ENCODE results near the gene DLST. TPM values are rescaled to one million over a fixed set of nuclear protein-coding genes. Genes with fewer than 3 reads are reported as not detected.

DLST gene
- total and polyA plus RNA-seq, 2 of the 4 experiments (the other 2 are of a cell fraction) = 58.6 to 119 TPM

DNA sequence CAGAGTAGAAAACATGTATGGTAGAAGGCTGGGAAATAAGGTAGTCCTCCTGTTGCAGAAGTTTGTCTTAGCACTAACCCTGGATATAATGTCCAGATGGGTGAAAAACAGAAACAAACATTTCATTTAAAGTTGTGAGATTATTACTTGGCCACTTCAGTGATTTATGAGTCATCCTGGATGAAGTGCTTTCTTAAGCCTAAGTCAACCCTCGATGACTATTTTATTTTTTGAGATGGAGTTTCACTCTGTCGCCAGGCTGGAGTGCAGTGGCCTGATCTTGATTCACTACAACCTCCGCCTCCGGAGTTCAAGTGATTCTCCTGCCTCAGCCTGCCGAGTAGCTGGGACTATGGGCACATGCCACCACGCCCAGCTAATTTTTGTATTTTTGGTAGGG lies 10.2 kb downstream of the DLST start:
- Histone ChIP-seq H2AK9ac (replicated peaks; ENCODE audit: low read depth, low read length, poor library complexity) (no peak overlapping the region), H2BK120ac (ENCODE audit: low read depth, low read length) (no peak overlapping the region), H3K79me1 (ENCODE audit: low read depth in 1 of 2, low read length in 2 of 2) (peaks cover 40 to 76% of the 10 kb centered on the region in 2 experiments), H3K56ac (ENCODE audit: extremely low read depth, insufficient read depth, low read length) (no peak overlapping the region), H4K91ac (ENCODE audit: insufficient read depth, low read depth, low read length) (no peak overlapping the region), H3K9me1 (ENCODE audit: insufficient read depth, low read length) (peaks cover 2% of the 10 kb centered on the region; the same call in 1 of the 2 replicates), H4K20me1 (ENCODE audit: insufficient read depth, low read length) (peaks cover 26% of the 10 kb centered on the region), H3K27me3 (ENCODE audit: control insufficient read depth, insufficient read depth, low read length) (no peaks in the 10 kb centered on the region), H3K14ac (replicated peaks; ENCODE audit: low read depth, low read length) (no peak overlapping the region), H3K9me3 (ENCODE audit: control insufficient read depth, insufficient read depth, low read length) (no peaks in the 10 kb centered on the region), H3K36me3 (ENCODE audit: control insufficient read depth, insufficient read depth, low read length) (peaks cover 60% of the 10 kb centered on the region), H3K4me2 (ENCODE audit: low read depth, low read length) (no peak overlapping the region), H3K23ac (ENCODE audit: low read depth, low read length) (no peak overlapping the region), H3K27ac (ENCODE audit: insufficient read depth, low read length) (no peak overlapping the region), H2BK15ac (ENCODE audit: low read depth, low read length) (no peak overlapping the region), H2AK5ac (ENCODE audit: low read depth, low read length) (no peak overlapping the region), H3K18ac (ENCODE audit: low read depth, low read length) (no peak overlapping the region), H2BK5ac (ENCODE audit: low read depth, low read length, poor library complexity, severe bottlenecking) (no peak overlapping the region), H2BK20ac (ENCODE audit: low read depth, low read length) (no peak overlapping the region), H2AFZ (replicated peaks; ENCODE audit: low read length, poor library complexity) (no peak overlapping the region), H4K5ac (ENCODE audit: low read depth, low read length) (no peak overlapping the region), H3K4me1 (ENCODE audit: control insufficient read depth, insufficient read depth, low read length) (peaks cover 8% of the 10 kb centered on the region), H3K9ac (ENCODE audit: low read depth, low read length) (no peak overlapping the region), H3K4ac (ENCODE audit: low read depth, low read length) (no peak overlapping the region), H3K4me3 (ENCODE audit: insufficient read depth, low read depth, low read length) (no peak overlapping the region), H4K8ac (ENCODE audit: low read depth in 2 of 2, low read length in 2 of 2) (no peak overlapping the region)
- in situ Hi-C loops (cut with MboI; ENCODE audit: low sequenced_read_pairs) = no loop called here
- no TSS peak for BruUV-seq (replicated peaks)
- no CpG with 5 or more reads among the region's 6 CpGs for WGBS, 2 experiments (ENCODE audit: extremely low coverage in 2 of 2, insufficient read length in 1 of 2)
- peak; percentile 49 for DNase-seq
- POLR2A ChIA-PET (ENCODE audit: unreplicated experiment) = no interaction called here
- dilution Hi-C loops (cut with HindIII; ENCODE audit: low sequenced_read_pairs, unreplicated experiment) = no loop called here
- TF ChIP-seq MAZ (IDR thresholded peaks at IDR 0.05; ENCODE audit: borderline replicate concordance, low read depth, low read length) (no peak), CHD1 (IDR thresholded peaks at IDR 0.05; ENCODE audit: low read depth, low read length) (no peak), RCOR1 (IDR thresholded peaks at IDR 0.05; ENCODE audit: insufficient replicate concordance, low read length) (no peak), MAFK (IDR thresholded peaks at IDR 0.05; ENCODE audit: low read depth, low read length) (no peak), BHLHE40 (IDR thresholded peaks at IDR 0.05; ENCODE audit: low read depth, low read length) (no peak), FOS (IDR thresholded peaks at IDR 0.05; ENCODE audit: low read depth, low read length) (no peak), CEBPB (IDR thresholded peaks at IDR 0.05; ENCODE audit: low read depth, low read length) (no peak), POLR2A (IDR thresholded peaks at IDR 0.05; ENCODE audit: low read depth, low read length) (no peak), SMC3 (IDR thresholded peaks at IDR 0.05; ENCODE audit: low read depth, low read length) (no peak), RAD21 (IDR thresholded peaks at IDR 0.05; ENCODE audit: low read length) (no peak)
- TF ChIP-seq, protein P1, sequence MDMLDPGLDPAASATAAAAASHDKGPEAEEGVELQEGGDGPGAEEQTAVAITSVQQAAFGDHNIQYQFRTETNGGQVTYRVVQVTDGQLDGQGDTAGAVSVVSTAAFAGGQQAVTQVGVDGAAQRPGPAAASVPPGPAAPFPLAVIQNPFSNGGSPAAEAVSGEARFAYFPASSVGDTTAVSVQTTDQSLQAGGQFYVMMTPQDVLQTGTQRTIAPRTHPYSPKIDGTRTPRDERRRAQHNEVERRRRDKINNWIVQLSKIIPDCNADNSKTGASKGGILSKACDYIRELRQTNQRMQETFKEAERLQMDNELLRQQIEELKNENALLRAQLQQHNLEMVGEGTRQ (IDR thresholded peaks at IDR 0.05; ENCODE audit: low read depth, low read length) = no peak
- TF ChIP-seq, protein P2, sequence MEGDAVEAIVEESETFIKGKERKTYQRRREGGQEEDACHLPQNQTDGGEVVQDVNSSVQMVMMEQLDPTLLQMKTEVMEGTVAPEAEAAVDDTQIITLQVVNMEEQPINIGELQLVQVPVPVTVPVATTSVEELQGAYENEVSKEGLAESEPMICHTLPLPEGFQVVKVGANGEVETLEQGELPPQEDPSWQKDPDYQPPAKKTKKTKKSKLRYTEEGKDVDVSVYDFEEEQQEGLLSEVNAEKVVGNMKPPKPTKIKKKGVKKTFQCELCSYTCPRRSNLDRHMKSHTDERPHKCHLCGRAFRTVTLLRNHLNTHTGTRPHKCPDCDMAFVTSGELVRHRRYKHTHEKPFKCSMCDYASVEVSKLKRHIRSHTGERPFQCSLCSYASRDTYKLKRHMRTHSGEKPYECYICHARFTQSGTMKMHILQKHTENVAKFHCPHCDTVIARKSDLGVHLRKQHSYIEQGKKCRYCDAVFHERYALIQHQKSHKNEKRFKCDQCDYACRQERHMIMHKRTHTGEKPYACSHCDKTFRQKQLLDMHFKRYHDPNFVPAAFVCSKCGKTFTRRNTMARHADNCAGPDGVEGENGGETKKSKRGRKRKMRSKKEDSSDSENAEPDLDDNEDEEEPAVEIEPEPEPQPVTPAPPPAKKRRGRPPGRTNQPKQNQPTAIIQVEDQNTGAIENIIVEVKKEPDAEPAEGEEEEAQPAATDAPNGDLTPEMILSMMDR (conservative IDR thresholded peaks at IDR 0.05; ENCODE audit: low read depth, low read length) = no peak
- CTCF ChIA-PET = no interaction called here
- intact Hi-C loops (cut with micrococcal nuclease) = no loop called here
- ATAC-seq (ENCODE audit: low read depth) = peak; percentile 42

All from IMR-90 (cell line).